GM21786 (cell line): ENCODE results near the gene TAF15.

Source experiments
- ATAC-seq: cut with Tn5 transposase; IDR thresholded peaks from one replicate; pipeline ENCODE4 v1.9.1; 2021; ENCODE audit not compliant: unreplicated experiment

Gene TAF15

GRCh38 chr17:35816723-35817122 is 7.4 kb downstream of the TAF15 start:
- no peak for ATAC-seq

- ATAC-seq, result no peak
Observed at GRCh38 chr17:35817196-35817595, 7.9 kb downstream of the TAF15 start.

- no peak for ATAC-seq
Observed at GRCh38 chr17:35819455-35819854, 10.2 kb downstream of the TAF15 start.

- ATAC-seq, result no peak
Observed at GRCh38 chr17:35821308-35821707, 12.0 kb downstream of the TAF15 start.

- no peak for ATAC-seq
Observed at GRCh38 chr17:35825206-35825605, 15.9 kb downstream of the TAF15 start.

- ATAC-seq, result no peak
Observed at GRCh38 chr17:35841101-35841500, 31.8 kb downstream of the TAF15 start.

- ATAC-seq, result no peak
Observed at GRCh38 chr17:35841505-35841904, 32.2 kb downstream of the TAF15 start.

- ATAC-seq, result no peak
Observed at GRCh38 chr17:35842239-35842638, 33.0 kb downstream of the TAF15 start.

GRCh38 chr17:35843698-35844097 is 34.4 kb downstream of the TAF15 start:
- ATAC-seq, result no peak

GRCh38 chr17:35844547-35844946 is 35.3 kb downstream of the TAF15 start:
- ATAC-seq, result no peak

- ATAC-seq, result no peak
Observed at GRCh38 chr17:35846055-35846809, 36.9 kb downstream of the TAF15 start.

GRCh38 chr17:35847006-35847405 is 37.7 kb downstream of the TAF15 start:
- ATAC-seq, result no peak

GRCh38 chr17:35847633-35848373 is 38.5 kb downstream of the TAF15 start:
- no peak for ATAC-seq

- no peak for ATAC-seq
Observed at GRCh38 chr17:35849469-35850348, 40.4 kb downstream of the TAF15 start.

GRCh38 chr17:35855965-35856364 is 46.7 kb downstream of the TAF15 start:
- ATAC-seq, result no peak

- no peak for ATAC-seq
Observed at GRCh38 chr17:35856603-35857002, 47.3 kb downstream of the TAF15 start.

- no peak for ATAC-seq
Observed at GRCh38 chr17:35864853-35865252, 55.6 kb downstream of the TAF15 start.

- ATAC-seq, result no peak
Observed at GRCh38 chr17:35865412-35866340, 56.4 kb downstream of the TAF15 start.

GRCh38 chr17:35866341-35866950 is 57.2 kb downstream of the TAF15 start:
- ATAC-seq, result no peak

GRCh38 chr17:35867574-35867973 is 58.3 kb downstream of the TAF15 start:
- no peak for ATAC-seq
